Smooth muscle cell (in vitro differentiated cells): Measurements from ENCODE around the gene TMEM120B. TPM values are rescaled to one million over a fixed set of nuclear protein-coding genes. Genes with fewer than 3 reads are reported as not detected.

Experiments
- DNase-seq: peaks from one replicate; lab custom pipeline; 2025; ENCODE audit not compliant: unreplicated experiment; lab: John Stamatoyannopoulos, UW
- H2AFZ ChIP-seq: fragments of 200-600 bp; sonication (generic); 2 replicates; pipeline ENCODE4 v1.6.0; 2016; ENCODE audit warnings: antibody characterized with exemption, low read depth, mild to moderate bottlenecking
- H3F3A ChIP-seq: fragments of 200-600 bp; sonication (generic); 2 replicates; pipeline ENCODE4 v1.6.0; 2017; ENCODE audit warnings: antibody characterized with exemption, low read depth
- H3K27ac ChIP-seq: fragments of 200-600 bp; sonication (generic); 2 replicates; pipeline ENCODE4 v1.5.1; 2016; ENCODE audit warnings: low read depth, mild to moderate bottlenecking
- H3K27me3 ChIP-seq: fragments of 200-600 bp; sonication (generic); 2 replicates; pipeline ENCODE4 v1.6.1; 2016; ENCODE audit warnings: low read depth, mild to moderate bottlenecking
- H3K36me3 ChIP-seq: fragments of 200-600 bp; sonication (generic); 2 replicates; pipeline ENCODE4 v1.5.1; 2016; ENCODE audit warnings: low read depth
- H3K4me1 ChIP-seq: fragments of 200-600 bp; sonication (generic); 2 replicates; pipeline ENCODE4 v1.5.1; 2016; ENCODE audit warnings: low read depth
- H3K4me2 ChIP-seq: fragments of 200-600 bp; sonication (generic); 2 replicates; pipeline ENCODE4 v1.6.0; 2016; ENCODE audit warnings: mild to moderate bottlenecking
- H3K4me3 ChIP-seq: fragments of 200-600 bp; sonication (generic); 2 replicates; pipeline ENCODE4 v1.5.1; 2016; ENCODE audit warnings: mild to moderate bottlenecking
- H3K79me2 ChIP-seq: fragments of 200-600 bp; sonication (generic); 2 replicates; pipeline ENCODE4 v1.6.0; 2016; ENCODE audit warnings: low read depth, mild to moderate bottlenecking
- H3K9ac ChIP-seq: fragments of 200-600 bp; sonication (generic); 2 replicates; pipeline ENCODE4 v1.6.0; 2016; ENCODE audit warnings: low read depth
- H3K9me3 ChIP-seq: fragments of 200-600 bp; sonication (generic); replicated peaks from 2 replicates; pipeline ENCODE4 v1.5.1; 2016; ENCODE audit warnings: low read depth
- H4K20me1 ChIP-seq: fragments of 200-600 bp; sonication (generic); 2 replicates; pipeline ENCODE4 v1.6.0; 2016; ENCODE audit warnings: low read depth
- WGBS: methylation state at CpG from one replicate; pipeline ENCODE4 v1.1.7; 2016; ENCODE audit warnings: low lambda C conversion rate; 5-methylcytosine and 5-hydroxymethylcytosine counted together
- polyA plus RNA-seq: library from polyadenylated mRNA; unstranded; fragments of >200 nt; fragmentation: Nextera tagmentation; extraction: Ambion mirVana; gene quantifications from 2 replicates; pipeline ENCODE4 v1.2.1, GENCODE V29; 2016
- total RNA-seq: library from RNA; depleted of rRNA; stranded (reverse); fragments of >200 nt; gene quantifications from 2 replicates; pipeline ENCODE4 v1.2.3, GENCODE V29; 2014
- TF ChIP-seq, protein P1 (sequence below): fragments of 200-600 bp; sonication (generic); IDR thresholded peaks from 2 replicates; pipeline ENCODE4 v1.5.1; 2017; ENCODE audit warnings: borderline replicate concordance, mild to moderate bottlenecking, antibody characterized with exemption; ENCODE audit not compliant: insufficient read depth, poor library complexity, severe bottlenecking

Gene TMEM120B
- total and polyA plus RNA-seq, 2 experiments from 2014 or later, result 5.3 to 7.6 TPM

DNA sequence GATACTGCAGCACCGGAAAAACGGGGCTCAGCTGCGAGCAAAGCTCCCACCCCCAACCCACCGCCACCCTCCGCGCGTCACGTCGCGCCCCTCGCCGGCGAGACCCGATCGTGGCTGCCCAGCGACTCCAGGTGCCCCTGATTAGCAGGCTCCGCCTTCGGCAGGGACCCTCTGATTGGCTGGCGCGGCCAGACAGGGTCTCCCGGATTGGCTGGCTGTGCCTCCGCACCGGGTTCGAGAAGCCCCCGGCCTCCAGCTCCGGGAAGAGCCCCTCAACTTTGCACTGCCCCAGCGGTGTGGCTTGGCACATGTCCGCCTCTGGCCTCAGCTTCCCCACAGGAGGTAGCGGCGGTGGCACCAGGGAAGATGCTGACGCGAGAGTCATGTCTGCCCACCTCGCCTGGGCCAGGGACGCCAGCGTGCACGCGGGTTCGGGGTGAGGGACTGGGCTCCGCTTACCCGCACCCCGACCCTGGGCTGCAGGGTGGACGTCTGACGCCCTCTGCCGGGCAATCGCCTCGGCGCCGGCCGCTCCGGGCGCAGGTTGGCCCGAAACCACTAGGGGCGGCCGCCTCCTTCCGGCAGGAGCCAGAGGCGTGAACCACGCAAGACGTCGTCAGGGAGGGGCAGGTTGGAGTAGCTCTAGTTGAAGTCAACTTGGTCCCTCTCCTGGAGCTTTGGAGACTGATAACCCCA is 81.4 kb downstream of the TMEM120B start:
- H2AFZ ChIP-seq, result peak overlapping the region; percentile 19
- peaks cover 24% of the 10 kb centered on the region for H3K4me1 ChIP-seq
- TF ChIP-seq, protein P1, sequence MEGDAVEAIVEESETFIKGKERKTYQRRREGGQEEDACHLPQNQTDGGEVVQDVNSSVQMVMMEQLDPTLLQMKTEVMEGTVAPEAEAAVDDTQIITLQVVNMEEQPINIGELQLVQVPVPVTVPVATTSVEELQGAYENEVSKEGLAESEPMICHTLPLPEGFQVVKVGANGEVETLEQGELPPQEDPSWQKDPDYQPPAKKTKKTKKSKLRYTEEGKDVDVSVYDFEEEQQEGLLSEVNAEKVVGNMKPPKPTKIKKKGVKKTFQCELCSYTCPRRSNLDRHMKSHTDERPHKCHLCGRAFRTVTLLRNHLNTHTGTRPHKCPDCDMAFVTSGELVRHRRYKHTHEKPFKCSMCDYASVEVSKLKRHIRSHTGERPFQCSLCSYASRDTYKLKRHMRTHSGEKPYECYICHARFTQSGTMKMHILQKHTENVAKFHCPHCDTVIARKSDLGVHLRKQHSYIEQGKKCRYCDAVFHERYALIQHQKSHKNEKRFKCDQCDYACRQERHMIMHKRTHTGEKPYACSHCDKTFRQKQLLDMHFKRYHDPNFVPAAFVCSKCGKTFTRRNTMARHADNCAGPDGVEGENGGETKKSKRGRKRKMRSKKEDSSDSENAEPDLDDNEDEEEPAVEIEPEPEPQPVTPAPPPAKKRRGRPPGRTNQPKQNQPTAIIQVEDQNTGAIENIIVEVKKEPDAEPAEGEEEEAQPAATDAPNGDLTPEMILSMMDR, result peak; percentile 95
- H3F3A ChIP-seq, result peaks cover 23% of the 10 kb centered on the region
- peak overlapping the region; percentile 69 for H3K9ac ChIP-seq
- peak overlapping the region; percentile 98 for H3K4me2 ChIP-seq
- H3K4me3 ChIP-seq, result peak overlapping the region; percentile 68
- no peaks in the 10 kb centered on the region for H3K27me3 ChIP-seq
- under 1% methylated on average over 55 of the region's 59 CpGs for WGBS
- H4K20me1 ChIP-seq, result peaks cover 59% of the 10 kb centered on the region
- peaks cover 25% of the 10 kb centered on the region for H3K79me2 ChIP-seq
- peak; percentile 81 for DNase-seq
- H3K27ac ChIP-seq, result peak overlapping the region; percentile 99
- no peaks in the 10 kb centered on the region for H3K36me3 ChIP-seq
- H3K9me3 ChIP-seq, result no peaks in the 10 kb centered on the region

DNA sequence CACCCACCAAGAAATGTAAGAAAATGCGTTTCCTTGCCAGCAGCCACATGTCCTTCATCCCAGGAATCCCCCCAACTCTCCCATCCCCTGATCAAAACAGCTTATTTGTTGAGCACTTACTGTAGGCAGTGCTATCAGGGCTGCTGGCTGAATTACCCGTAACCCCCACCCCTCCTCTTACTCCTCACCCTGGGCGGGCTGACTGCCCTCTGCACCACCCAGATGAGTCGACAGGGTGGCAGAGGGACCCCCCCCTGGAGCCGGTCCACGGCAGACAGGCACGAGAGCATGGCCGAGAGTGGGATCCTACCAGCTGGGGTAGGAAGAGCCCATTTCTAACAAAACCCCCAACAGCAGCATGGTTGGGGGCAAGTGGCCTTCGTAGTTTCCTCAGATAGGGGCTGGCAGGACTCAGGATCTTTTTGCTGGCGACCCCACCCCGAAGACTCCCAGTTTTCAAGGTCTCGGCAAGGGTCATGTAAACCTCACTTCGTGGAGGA is 82.0 kb downstream of the TMEM120B start:
- Histone ChIP-seq H2AFZ (no peak overlapping the region), H3K4me1 (peaks cover 27% of the 10 kb centered on the region), H3K9ac (peak overlapping the region; percentile 48), H3K4me3 (peak overlapping the region; percentile 68), H3K27me3 (no peaks in the 10 kb centered on the region), H3K79me2 (peaks cover 28% of the 10 kb centered on the region), H3K9me3 (no peaks in the 10 kb centered on the region), H4K20me1 (peaks cover 57% of the 10 kb centered on the region), H3K36me3 (no peaks in the 10 kb centered on the region), H3F3A (peaks cover 23% of the 10 kb centered on the region), H3K27ac (peak overlapping the region; percentile 99), H3K4me2 (peak overlapping the region; percentile 98)
- TF ChIP-seq, protein P1, result no peak
- peak; percentile 70 for DNase-seq
- WGBS, result 5% methylated on average over 13 of the region's 13 CpGs

DNA sequence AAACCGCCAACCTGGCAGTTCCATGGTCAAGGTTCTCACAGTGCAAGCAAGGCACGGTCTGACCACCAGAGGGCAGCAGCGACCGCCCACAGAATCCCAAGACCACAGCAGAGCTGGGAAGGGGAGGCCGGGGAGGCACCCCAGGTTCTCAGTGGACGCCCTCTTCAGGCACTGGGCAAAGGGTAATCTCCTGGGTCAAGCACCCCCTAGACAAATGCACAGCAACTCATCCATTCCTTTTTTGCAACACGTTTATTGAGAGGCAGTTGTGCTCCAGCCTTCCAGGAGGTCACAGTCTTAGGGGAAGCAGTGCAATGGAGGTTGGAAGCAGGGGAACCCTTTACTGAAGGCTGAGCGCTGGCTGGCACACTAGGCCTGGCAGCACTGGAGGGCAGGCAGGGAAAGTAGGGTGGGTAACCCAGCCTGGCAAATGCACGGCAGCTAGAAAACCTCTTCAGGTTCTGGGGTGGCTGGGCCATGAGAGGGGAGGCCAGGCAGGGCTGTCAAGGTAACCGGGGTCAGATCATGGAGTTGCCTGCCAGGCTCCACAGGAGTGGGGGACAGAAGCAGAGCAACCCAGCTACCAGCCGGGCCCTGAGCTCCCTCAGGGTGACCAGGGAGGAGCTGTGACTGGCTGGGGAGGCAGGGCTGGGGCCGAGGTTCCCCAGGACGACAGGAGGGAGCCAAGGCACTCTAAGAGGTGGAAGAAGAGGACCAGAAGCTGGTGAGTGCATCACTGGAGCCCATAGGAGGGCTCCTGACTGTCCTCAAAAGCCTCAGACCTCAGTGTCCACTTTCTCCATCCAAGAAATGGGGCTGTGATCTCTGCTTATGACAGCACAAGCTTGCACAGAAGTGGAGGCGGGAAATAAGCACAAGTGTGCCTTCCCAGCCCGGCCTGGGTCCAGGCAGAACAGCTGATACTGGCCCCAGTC is 82.7 kb downstream of the TMEM120B start:
- Histone ChIP-seq H3F3A (peaks cover 23% of the 10 kb centered on the region), H3K79me2 (peaks cover 28% of the 10 kb centered on the region), H3K36me3 (no peaks in the 10 kb centered on the region), H2AFZ (no peak overlapping the region), H3K4me2 (peak overlapping the region; percentile 98), H3K4me1 (peaks cover 27% of the 10 kb centered on the region), H3K9me3 (no peaks in the 10 kb centered on the region), H4K20me1 (peaks cover 55% of the 10 kb centered on the region), H3K27ac (peak overlapping the region; percentile 99), H3K9ac (peak overlapping the region; percentile 48), H3K27me3 (no peaks in the 10 kb centered on the region), H3K4me3 (peak overlapping the region; percentile 68)
- WGBS, result 50% methylated on average over 15 of the region's 15 CpGs
- DNase-seq, result peak; percentile 83
- TF ChIP-seq, protein P1, result peak; percentile 93
